Stimulated activated CD8-positive, alpha-beta memory T cell treated with anti-CD3 and anti-CD28 coated beads, Interleukin-4, amount 100 ng/mL, for 1 hour (primary cell): ENCODE measurements around the gene CDC42BPB.
"Not testable (repeated sequence)": the region's sequence is repeated elsewhere in the genome, so short reads cannot be mapped to it uniquely, and the experiment has no call there.

Experiments
- DNase-seq, 2 donors: peaks; one replicate each; pipeline ENCODE4 v3.0.0-alpha.2; 2020; ENCODE audit warnings: low read depth in 2 of 2, low spot score in 1 of 2

The CDC42BPB gene

GRCh38 chr14:103047453-103047852, 9.9 kb downstream of the CDC42BPB start:
- not testable (repeated sequence) for DNase-seq

- DNase-seq, result no peak
These were observed 11.9 kb downstream of the CDC42BPB start for GRCh38 chr14:103045371-103045869.

- DNase-seq, result no peak
These were observed 13.9 kb downstream of the CDC42BPB start for GRCh38 chr14:103043257-103044015.

GRCh38 chr14:103041464-103041863, 15.9 kb downstream of the CDC42BPB start:
- DNase-seq, result no peak

GRCh38 chr14:103033681-103034096, 23.7 kb downstream of the CDC42BPB start:
- no peak for DNase-seq

- no peak for DNase-seq
These were observed 25.4 kb downstream of the CDC42BPB start for GRCh38 chr14:103031956-103032355.

- DNase-seq, result no peak
These were observed 25.8 kb downstream of the CDC42BPB start for GRCh38 chr14:103031566-103031911.

GRCh38 chr14:103030741-103031565, 26.4 kb downstream of the CDC42BPB start:
- DNase-seq, result no peak

- no peak for DNase-seq
These were observed 27.4 kb downstream of the CDC42BPB start for GRCh38 chr14:103029936-103030335.

- no peak for DNase-seq
These were observed 28.6 kb downstream of the CDC42BPB start for GRCh38 chr14:103028772-103029171.

- no peak for DNase-seq
These were observed 29.1 kb downstream of the CDC42BPB start for GRCh38 chr14:103028161-103028767.

- no peak for DNase-seq
These were observed 29.9 kb downstream of the CDC42BPB start for GRCh38 chr14:103027451-103027850.

GRCh38 chr14:103026988-103027387, 30.4 kb downstream of the CDC42BPB start:
- no peak for DNase-seq

GRCh38 chr14:103026196-103026595, 31.2 kb downstream of the CDC42BPB start:
- not testable (repeated sequence) for DNase-seq

- DNase-seq, result no peak
These were observed 33.4 kb downstream of the CDC42BPB start for GRCh38 chr14:103023881-103024473.

GRCh38 chr14:103022685-103023044, 34.7 kb downstream of the CDC42BPB start:
- DNase-seq, result no peak

- DNase-seq, result no peak
These were observed 35.2 kb downstream of the CDC42BPB start for GRCh38 chr14:103022002-103022684.

- no peak for DNase-seq
These were observed 35.7 kb downstream of the CDC42BPB start for GRCh38 chr14:103021684-103022001.

GRCh38 chr14:103020271-103021170, 36.8 kb downstream of the CDC42BPB start:
- no peak for DNase-seq

- DNase-seq, result no peak
These were observed 37.5 kb downstream of the CDC42BPB start for GRCh38 chr14:103019826-103020225.
